ENCODE data around the gene FOXP1. TPM values are rescaled to one million over a fixed set of nuclear protein-coding genes. Genes with fewer than 3 reads are reported as not detected.

FOXP1 gene
- polyA plus RNA-seq, 1 donor (not counting 4 experiments of a cell fraction or from before 2014, with no cell fraction given) = 14.6 TPM

DNA sequence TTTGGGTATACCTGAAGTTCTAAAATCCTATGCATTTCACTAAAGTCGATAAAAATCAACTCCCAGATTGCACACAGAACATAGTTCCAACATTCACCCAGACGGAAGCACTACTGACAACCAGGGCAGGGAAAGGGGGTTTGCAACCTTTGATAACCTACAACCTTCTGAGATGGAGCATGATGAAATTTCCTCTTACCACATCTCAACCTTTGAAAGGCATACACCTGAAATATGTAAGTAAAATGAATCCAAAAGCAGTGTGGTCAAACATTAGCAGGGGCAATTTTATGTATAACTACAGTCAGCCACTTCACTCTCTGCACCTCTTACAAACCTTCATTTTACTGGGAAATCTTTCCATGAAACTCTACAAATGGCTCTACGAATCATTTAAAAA, 184.1 kb downstream of the FOXP1 start:
- FAIRE-seq (no peak), DNase-seq (ENCODE audit: low read depth, low spot score) (no peak)
- Histone ChIP-seq H3K27ac (ENCODE audit: control insufficient read depth, insufficient read depth, low read length) (no peak overlapping the region), H3K9ac (ENCODE audit: control insufficient read depth, extremely low read depth, insufficient read depth, low read length) (no peak overlapping the region), H2AFZ (ENCODE audit: control insufficient read depth, low read length) (no peak overlapping the region), H3K9me1 (ENCODE audit: control insufficient read depth, extremely low read depth, insufficient read depth, low read length) (no peaks in the 10 kb centered on the region), H3K4me3 (ENCODE audit: control insufficient read depth in 2 of 3, extremely low read depth in 1 of 3, insufficient read depth in 2 of 3, low read depth in 1 of 3, low read length in 3 of 3) (no peak overlapping the region), H3K4me1 (ENCODE audit: control insufficient read depth, extremely low read depth, insufficient read depth, low read length) (peaks cover 4% of the 10 kb centered on the region), H3K27me3 (ENCODE audit: control insufficient read depth, extremely low read depth, insufficient read depth, low read length) (no peaks in the 10 kb centered on the region), H3K9me3 (ENCODE audit: control insufficient read depth, low read depth, low read length) (no peaks in the 10 kb centered on the region), H3K79me2 (ENCODE audit: control insufficient read depth, insufficient read depth, low read length) (no peaks in the 10 kb centered on the region), H4K20me1 (ENCODE audit: control insufficient read depth, extremely low read depth, insufficient read depth, low read length) (no peaks in the 10 kb centered on the region), H3K36me3 (ENCODE audit: control insufficient read depth in 2 of 2, extremely low read depth in 1 of 2, insufficient read depth in 2 of 2, low read length in 2 of 2) (no peaks in the 10 kb centered on the region), H3K4me2 (ENCODE audit: control insufficient read depth, extremely low read depth, insufficient read depth, low read depth, low read length) (no peak overlapping the region)
- dilution Hi-C loops (cut with MboI; ENCODE audit: extremely low pct_ligation_motif_present, low sequenced_read_pairs) = no loop called here
- no peak for TF ChIP-seq EZH2 (IDR thresholded peaks at IDR 0.05; ENCODE audit: low read length)
- TF ChIP-seq, protein P1, sequence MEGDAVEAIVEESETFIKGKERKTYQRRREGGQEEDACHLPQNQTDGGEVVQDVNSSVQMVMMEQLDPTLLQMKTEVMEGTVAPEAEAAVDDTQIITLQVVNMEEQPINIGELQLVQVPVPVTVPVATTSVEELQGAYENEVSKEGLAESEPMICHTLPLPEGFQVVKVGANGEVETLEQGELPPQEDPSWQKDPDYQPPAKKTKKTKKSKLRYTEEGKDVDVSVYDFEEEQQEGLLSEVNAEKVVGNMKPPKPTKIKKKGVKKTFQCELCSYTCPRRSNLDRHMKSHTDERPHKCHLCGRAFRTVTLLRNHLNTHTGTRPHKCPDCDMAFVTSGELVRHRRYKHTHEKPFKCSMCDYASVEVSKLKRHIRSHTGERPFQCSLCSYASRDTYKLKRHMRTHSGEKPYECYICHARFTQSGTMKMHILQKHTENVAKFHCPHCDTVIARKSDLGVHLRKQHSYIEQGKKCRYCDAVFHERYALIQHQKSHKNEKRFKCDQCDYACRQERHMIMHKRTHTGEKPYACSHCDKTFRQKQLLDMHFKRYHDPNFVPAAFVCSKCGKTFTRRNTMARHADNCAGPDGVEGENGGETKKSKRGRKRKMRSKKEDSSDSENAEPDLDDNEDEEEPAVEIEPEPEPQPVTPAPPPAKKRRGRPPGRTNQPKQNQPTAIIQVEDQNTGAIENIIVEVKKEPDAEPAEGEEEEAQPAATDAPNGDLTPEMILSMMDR (optimal IDR thresholded peaks at IDR 0.05 in 1 of 3, IDR thresholded peaks at IDR 0.05 in 1 of 3, conservative IDR thresholded peaks at IDR 0.05 in 1 of 3; ENCODE audit: extremely low read depth in 1 of 3, insufficient read depth in 2 of 3, low read length in 3 of 3) = no peak

DNA sequence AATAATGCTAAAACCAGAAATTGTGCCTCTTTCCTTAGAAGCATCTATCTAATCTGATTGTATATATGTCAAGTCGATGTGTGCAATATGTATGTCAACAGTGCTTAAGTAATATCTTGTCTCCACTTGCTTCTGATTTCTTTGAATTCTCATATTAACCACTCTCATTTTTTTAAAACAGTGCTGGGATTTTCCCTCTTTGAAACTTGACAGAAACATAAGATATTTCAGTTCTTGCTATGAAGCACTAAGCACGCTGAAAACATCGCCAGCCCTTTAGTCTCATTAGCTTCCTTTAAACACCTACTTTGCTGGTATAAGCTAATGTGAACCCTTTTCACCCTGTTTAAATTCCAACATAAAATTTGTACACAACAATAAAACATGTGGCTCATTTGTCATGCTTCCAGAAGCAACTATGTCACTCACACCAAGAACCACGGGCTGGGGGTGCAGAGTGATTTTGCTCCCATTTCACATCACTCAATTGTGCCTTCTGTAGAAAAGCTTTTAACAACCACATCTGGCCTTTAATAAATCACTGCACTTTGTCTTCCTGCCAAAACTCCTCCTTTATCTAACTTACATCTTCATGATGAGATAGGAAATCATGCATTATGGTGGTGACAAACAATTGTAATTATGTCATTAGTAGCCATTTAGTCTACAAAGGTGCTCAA, 185.2 kb downstream of the FOXP1 start:
- Histone ChIP-seq H3K9me3 (ENCODE audit: control insufficient read depth, low read depth, low read length) (no peaks in the 10 kb centered on the region), H2AFZ (ENCODE audit: control insufficient read depth, low read length) (peak overlapping the region; percentile 42), H3K27me3 (ENCODE audit: control insufficient read depth, extremely low read depth, insufficient read depth, low read length) (no peaks in the 10 kb centered on the region), H3K4me2 (ENCODE audit: control insufficient read depth, extremely low read depth, insufficient read depth, low read depth, low read length) (peak overlapping the region; percentile 3), H3K27ac (ENCODE audit: control insufficient read depth, insufficient read depth, low read length) (no peak overlapping the region), H3K4me3 (ENCODE audit: control insufficient read depth in 2 of 3, extremely low read depth in 1 of 3, insufficient read depth in 2 of 3, low read depth in 1 of 3, low read length in 3 of 3) (no peak overlapping the region), H3K79me2 (ENCODE audit: control insufficient read depth, insufficient read depth, low read length) (no peaks in the 10 kb centered on the region), H3K4me1 (ENCODE audit: control insufficient read depth, extremely low read depth, insufficient read depth, low read length) (peaks cover 4% of the 10 kb centered on the region), H4K20me1 (ENCODE audit: control insufficient read depth, extremely low read depth, insufficient read depth, low read length) (no peaks in the 10 kb centered on the region), H3K9me1 (ENCODE audit: control insufficient read depth, extremely low read depth, insufficient read depth, low read length) (no peaks in the 10 kb centered on the region), H3K9ac (ENCODE audit: control insufficient read depth, extremely low read depth, insufficient read depth, low read length) (no peak overlapping the region), H3K36me3 (ENCODE audit: control insufficient read depth in 2 of 2, extremely low read depth in 1 of 2, insufficient read depth in 2 of 2, low read length in 2 of 2) (no peaks in the 10 kb centered on the region)
- TF ChIP-seq, protein P1 (optimal IDR thresholded peaks at IDR 0.05 in 1 of 3, IDR thresholded peaks at IDR 0.05 in 1 of 3, conservative IDR thresholded peaks at IDR 0.05 in 1 of 3; ENCODE audit: extremely low read depth in 1 of 3, insufficient read depth in 2 of 3, low read length in 3 of 3) = no peak
- TF ChIP-seq EZH2 (IDR thresholded peaks at IDR 0.05; ENCODE audit: low read length) = no peak
- dilution Hi-C loops (cut with MboI; ENCODE audit: extremely low pct_ligation_motif_present, low sequenced_read_pairs) = no loop called here
- DNase-seq (ENCODE audit: low read depth, low spot score) (no peak), FAIRE-seq (no peak)

Data from keratinocyte (primary cell).